NCI-H2107 treated with DMSO at 0.1 percent for 48 hours (cell line): ENCODE measurements around the gene PIK3CD.

Source experiments
- DNase-seq: peaks from one replicate; lab custom pipeline; 2025; ENCODE audit not compliant: unreplicated experiment; lab: John Stamatoyannopoulos, UW

Gene PIK3CD

GRCh38 chr1:9651565-9652378 lies at the start of gene PIK3CD:
PIK3CD (plus strand) TSS chr1:9651731; CDS start chr1:9710456, 58,725 bp downstream.
- no peak for DNase-seq

- DNase-seq = no peak
Measured at GRCh38 chr1:9601942-9602793, 49.4 kb upstream of the PIK3CD start.

GRCh38 chr1:9602794-9603167 lies 48.8 kb upstream of the PIK3CD start:
- no peak for DNase-seq

- DNase-seq = no peak
Measured at GRCh38 chr1:9603307-9603706, 48.2 kb upstream of the PIK3CD start.

GRCh38 chr1:9603766-9604753 lies 47.5 kb upstream of the PIK3CD start:
- DNase-seq = no peak

- DNase-seq = no peak
Measured at GRCh38 chr1:9604836-9605235, 46.7 kb upstream of the PIK3CD start.

GRCh38 chr1:9605946-9606455 lies 45.5 kb upstream of the PIK3CD start:
- no peak for DNase-seq

- no peak for DNase-seq
Measured at GRCh38 chr1:9606458-9606857, 45.1 kb upstream of the PIK3CD start.

GRCh38 chr1:9606948-9607347 lies 44.6 kb upstream of the PIK3CD start:
- no peak for DNase-seq

GRCh38 chr1:9607352-9607751 lies 44.2 kb upstream of the PIK3CD start:
- DNase-seq = no peak

GRCh38 chr1:9609998-9610397 lies 41.5 kb upstream of the PIK3CD start:
- no peak for DNase-seq

GRCh38 chr1:9610548-9610947 lies 41.0 kb upstream of the PIK3CD start:
- DNase-seq = no peak

GRCh38 chr1:9611716-9612115 lies 39.8 kb upstream of the PIK3CD start:
- DNase-seq = no peak

GRCh38 chr1:9612162-9612845 lies 39.2 kb upstream of the PIK3CD start:
- no peak for DNase-seq

GRCh38 chr1:9612871-9613624 lies 38.5 kb upstream of the PIK3CD start:
- no peak for DNase-seq

- no peak for DNase-seq
Measured at GRCh38 chr1:9613625-9614299, 37.8 kb upstream of the PIK3CD start.

- DNase-seq = no peak
Measured at GRCh38 chr1:9615316-9616063, 36.0 kb upstream of the PIK3CD start.
